D341Med (cell line): ENCODE data around the gene SLC1A2.

ENCODE experiments used
- DNase-seq: peaks from one replicate; pipeline ENCODE4 v3.0.0; 2012; ENCODE audit warnings: low spot score

SLC1A2 gene

DNA sequence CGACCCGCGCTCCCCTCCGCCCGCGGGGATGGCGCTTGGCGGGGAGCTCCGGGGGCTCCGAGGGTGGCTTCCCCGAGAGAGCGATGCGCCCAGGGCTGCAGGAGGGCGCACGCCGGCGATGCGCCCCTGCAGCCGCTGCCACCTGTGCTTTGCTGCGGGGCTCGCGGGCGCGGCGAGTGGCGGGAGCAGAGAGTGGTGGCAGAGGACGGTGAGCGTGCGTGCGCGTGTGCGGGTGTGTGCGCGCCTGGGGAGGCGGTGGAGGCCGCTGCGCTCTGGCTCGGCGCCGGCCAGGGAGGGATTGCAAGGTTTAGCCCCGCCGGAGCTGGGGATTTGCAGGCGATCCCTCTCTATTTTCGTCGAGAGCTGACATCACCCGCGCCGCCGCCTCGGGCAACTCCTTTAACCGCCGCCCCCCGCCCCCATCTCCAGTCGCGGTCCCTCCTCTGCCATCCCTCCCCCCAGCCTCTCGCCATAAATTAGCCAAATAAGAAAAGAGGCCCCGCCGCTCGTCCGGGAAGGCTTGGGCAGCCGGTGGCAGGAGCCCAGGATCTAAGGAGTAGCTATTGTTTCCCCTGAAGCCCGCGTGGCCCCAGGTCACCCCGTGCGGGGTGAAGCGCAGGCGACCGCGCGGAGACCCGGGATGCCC lies at the start of gene SLC1A2:
TSS of gene SLC1A2 (minus strand) at position 375 of the 646 bp plus-strand sequence. CDS start 592 bp downstream, outside the sequence.
- peak; percentile 79 for DNase-seq

DNA sequence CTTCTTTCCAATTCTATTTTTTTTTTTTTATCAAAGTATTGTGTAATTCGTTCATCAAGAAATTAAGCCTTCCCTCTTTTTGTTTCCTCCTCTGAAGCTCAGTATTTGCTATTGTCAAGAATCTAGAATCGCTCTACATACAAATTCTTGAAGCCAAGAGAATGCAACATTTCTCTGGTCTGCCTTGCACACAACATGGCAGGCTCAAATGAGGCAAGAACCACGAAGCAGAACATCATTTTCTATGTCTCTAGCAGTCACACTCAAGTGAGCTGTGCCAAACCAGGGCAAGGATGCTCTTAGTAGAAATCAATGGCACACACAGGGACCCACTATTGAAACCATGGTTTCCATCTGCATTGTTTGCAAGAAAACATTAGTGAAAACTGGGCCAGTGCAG lies 46.7 kb upstream of the SLC1A2 start:
- DNase-seq: no peak

DNA sequence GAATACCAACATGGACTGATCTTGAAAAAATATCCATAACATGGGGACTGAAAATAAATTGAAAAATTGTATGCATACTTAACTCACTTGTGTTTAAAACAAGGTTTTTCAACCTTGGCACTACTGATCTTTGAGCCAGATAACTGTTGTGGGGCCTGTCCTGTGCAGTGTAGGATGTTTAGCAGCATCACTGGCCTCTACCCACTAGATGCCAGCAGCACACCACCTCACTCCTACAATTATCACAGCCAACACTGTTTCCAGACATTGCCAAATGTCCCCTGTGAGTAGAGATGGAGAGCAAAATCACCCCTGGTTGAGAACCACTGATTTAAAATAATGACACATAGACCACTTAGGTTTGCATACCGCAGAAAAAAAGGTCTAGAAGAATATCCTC lies 45.0 kb upstream of the SLC1A2 start:
- DNase-seq: no peak

DNA sequence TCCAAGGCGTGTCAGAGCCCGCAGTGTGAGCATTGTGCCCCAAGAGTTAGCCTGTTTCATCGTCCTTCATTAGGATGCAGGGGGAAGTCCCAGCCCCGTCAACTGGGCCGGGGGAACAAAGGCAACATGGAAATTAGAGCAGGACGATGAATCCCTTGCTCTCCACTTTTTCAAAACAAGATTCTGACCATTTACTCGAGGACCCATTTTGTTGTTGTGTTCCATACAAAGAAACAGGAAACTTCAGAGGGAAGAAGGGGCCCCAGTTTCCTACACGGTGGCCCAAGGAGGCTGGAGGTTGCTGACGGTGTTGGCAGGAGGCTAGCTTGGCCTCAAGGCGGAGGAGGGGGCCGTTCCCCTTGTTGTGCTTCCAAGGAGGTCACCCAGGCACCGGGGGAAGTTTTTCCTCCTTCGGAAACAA lies 44.0 kb upstream of the SLC1A2 start:
- no peak for DNase-seq

DNA sequence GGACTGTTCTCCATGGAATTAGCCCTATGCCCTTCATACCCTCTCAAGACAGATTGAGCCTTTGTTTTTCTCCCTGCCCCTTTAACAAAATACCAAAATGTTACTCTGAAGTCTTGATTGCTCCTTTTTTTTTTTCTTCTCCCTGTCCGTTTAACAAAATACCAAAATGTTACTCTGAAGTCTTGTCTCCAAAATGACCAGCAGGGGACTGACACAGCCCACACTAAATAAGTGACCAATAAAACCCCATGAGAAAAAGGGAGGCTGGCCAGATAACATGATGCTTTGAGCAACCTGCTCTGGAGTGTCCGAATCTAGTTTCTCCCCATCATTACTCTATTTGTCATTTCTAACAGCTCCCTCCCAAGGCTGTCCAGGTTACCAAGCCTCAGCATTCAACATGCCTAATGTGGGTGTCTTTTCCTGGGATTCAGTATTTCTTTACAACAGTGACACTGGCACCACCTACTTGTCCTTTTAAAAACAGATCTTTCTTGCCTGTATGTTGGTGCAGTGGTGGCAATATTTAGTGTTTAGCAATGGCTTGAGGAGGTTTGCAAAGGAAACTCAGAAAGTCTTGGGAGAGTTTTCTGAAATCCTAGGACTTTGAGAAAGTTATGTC lies 42.7 kb upstream of the SLC1A2 start:
- no peak for DNase-seq

DNA sequence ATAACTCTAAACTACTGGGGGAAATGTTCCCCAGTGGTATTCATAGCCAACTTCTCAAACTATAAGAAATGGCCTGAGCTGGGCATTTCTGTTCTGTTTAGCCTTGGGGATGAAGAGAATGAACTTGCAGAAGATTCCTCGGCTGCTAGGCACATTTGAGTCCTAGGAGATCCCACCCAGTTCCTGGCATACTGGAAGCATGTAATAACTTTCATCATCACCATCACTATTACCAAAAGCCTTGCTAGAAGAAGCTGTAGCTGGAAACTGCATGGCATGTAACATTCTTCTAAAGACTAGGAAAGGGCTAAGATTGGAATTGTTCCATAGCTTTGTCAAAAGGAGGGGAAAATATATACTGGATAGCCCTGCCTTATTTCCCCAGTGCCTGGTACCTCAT lies 40.1 kb upstream of the SLC1A2 start:
- no peak for DNase-seq

DNA sequence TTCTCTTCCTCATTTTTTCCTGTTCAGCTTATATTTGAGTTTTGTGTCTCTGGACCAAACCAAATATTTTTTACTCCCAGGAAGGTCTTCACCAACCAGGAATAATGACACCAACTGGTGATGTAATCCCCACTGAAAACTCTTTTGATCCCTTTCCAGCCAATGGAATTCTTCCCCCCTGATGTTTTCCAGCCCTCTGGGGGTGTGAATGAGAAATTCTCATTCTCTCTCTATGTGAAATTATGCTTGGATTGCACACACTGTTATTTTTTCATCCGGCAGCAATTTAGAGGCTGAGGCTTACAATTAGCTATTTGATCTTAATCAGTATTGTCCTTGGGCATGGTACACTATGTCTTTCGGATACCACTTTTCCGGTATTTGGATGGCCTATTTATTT lies 39.5 kb upstream of the SLC1A2 start:
- no peak for DNase-seq

DNA sequence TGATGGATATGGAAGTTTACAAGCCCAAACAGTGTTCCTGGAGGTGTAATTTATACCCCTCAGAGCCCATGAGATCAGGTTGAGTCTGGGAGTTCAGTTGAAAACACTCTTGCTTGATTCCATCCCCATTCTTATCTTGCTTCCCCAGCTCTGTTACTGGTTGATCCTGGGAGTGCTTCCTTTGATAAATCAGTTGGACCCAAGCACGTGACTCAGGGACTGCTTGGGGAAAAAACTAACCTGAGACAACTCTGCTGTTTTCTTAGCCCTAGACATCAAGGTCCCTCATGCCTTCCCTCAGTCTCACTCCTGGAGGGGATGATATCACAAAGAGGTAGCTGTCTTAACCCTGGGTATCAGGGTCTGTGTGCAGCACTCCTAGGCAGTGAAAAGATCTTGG lies 35.0 kb upstream of the SLC1A2 start:
- no peak for DNase-seq

DNA sequence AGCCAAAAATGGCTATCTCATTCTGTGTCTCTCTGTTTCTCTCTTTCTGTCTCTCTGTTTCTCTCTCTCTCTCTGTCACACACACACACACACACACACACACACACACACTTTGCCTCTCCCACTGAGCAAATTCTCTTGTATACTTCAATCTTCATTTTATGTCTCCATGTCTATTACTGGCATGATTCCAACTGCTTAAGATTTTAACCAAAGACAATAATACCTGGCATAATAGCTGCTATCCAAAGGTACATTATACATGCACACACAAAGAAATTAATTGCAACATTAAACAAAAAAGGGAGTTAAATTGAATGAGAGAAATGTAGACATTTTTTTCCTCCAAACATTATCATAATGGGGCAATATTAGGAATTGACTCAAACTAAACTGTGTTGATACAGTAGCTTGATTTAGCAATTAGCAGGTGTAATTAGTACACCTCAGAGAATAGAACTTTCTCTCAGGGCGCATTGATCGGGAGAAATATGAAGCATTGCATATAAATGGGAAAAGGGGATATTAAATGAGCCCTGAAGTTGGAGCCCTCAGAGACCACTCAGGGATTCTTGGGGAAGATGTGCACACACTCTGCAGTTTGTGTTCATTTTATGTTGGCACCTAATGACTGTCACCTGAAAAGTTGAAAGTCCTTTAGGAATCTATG lies 17.4 kb upstream of the SLC1A2 start:
- DNase-seq: no peak

DNA sequence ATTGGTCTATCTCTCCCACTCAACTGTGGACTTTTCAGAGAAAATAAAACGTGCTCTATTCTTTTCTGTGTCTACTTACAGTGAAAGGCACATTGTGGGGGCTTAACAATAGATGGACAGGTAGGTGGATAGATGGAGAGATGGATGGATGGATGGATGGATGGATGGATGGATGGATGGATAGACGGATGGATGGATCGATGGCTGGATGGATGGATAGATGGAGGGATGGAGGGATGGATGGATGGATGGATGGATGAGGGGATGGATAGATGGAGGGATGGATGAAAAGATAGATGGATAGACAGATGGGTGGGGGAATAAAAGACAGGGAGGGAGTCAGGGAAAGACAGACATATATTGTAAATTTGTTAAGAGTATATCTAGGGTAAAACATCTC lies 14.2 kb upstream of the SLC1A2 start:
- DNase-seq: no peak

DNA sequence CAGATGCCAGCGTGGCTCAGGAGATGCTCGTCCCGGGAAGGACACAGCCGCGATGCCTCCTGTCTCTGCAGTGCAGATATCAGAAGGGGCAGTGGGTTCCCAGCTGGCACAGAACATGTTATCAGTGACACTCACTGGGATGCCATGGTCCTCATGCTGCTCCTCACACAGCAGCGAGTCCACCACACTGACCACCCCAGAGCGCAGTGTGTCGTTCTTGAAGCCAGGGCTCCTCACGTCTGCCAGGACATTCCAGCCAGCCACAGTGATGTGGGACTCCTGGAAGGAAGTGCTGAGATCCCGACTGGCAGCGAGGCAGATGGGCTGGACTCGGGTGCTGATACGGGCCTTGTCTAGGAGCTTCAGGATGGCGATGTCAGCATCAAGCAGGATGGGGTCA lies 13.1 kb upstream of the SLC1A2 start:
- DNase-seq: no peak

DNA sequence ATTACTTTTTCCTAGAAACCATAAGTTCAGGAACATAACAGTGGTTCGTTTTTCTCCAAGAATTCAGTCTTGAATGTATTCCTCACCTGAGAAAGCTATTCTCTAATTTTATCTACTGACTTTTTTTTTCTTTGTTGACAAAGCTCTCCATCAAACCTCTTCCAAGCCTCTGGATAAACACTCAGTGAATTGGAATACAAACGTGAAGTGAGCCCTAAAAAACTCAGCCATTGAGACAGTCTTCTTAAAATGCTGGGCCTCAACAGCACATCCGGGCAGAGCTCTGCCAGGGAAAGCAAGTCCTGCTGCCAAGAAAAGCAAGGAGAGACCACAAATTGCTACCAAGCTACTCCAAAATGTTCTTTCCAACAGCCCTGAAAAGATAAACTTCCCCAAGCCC lies 7.7 kb upstream of the SLC1A2 start:
- DNase-seq: no peak

DNA sequence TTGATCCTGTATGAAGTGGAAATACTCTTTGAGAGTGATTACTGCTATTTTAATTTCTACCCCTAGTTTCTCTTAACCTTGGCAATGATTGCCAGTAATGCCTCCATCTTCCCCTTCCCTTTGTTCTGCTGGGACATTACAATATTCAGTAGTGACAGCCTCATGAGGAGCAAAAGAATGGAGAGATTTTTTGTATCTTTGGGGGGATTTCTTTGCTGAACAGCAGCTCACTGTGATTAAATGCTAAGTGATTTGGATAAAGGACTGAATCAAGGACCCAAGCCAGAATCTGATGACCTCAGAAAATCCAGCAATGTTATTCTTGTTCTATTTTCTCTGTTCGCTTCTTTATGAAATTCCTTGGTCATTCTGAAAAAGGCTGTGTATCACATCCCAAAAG lies 7.0 kb upstream of the SLC1A2 start:
- DNase-seq: no peak

DNA sequence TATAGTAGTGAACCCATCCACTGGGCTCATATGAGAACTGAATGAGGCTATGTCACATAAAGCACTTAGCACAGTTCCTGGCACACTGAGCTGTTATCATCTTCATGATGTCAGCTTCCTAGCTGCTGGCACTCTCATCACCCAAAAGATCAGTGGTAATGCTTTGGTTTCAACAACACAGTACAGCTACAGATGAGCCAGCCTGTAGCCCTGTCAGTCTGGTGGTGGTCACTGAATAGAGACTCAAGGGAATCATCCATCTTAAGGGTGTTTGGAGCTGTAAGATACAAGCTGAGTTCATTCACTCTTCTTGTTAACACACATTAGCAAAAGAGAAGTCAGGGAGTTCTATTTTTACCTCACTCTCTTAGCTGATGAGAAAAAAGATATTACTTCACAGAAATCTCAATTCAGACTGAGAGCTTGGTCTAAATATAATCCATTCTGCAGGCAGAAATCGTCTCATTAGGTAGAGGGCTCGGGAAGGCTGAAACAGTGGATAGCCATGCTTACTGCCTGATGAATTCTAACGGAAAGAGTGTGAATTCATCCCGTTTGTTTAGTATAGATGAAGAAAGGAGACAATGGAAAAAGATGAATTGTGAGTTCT lies 6.3 kb upstream of the SLC1A2 start:
- DNase-seq: no peak

DNA sequence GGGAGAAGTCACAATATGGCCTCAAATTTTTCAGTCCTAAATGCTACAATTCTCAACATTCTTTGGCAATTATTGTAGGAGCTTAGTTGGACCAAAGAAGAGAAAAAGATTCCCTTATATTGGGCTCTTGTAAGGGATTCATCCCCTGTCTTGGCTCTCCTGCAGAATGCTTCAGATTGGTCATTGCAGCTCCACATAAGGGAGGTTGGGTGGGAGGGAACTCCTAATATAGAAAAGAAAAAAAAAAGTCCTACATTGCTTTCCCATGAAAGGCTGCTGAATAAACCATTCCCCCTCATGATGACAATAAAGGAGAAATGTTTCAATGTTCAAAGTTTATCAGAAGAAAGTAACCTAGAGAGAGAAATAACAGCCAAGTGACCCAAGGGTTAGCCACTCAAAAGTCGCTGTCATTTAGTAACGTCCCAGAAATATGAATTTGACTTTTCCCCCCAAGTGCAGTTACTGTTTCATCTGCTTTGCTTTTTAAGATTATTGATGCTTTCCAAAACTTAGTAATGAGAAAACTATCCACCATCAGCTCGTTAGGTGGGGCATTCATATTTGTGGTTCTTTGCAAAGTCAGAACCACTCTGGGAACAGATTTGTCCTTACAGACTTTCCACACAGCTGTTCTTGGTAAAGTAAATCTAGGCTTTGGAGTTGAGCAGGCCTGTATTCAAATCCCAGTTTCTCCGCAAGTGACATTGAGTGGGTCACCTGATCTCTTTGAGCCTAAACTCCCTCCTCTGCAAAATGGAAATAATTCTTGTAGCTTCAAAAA lies 5.0 kb upstream of the SLC1A2 start:
- no peak for DNase-seq

DNA sequence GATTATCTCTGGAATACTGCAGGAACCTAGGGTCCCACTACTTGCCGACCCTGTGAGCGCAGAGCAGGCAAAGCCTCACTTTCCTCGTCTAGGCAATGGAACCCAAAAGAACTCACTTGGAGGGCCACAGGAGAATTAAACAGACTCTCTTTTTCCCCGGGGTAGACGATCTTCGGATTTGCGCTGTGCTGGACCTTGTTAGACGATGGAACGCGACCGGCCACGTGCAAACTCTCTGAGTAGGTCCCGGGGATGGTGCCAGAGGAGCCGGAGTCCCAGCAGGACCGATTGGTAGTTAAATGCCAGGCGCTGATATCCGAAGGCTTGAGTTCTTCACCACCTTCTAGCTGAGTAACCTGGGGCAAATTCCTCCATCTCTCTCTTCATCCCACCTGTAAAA lies 1.0 kb upstream of the SLC1A2 start:
- DNase-seq: no peak

DNA sequence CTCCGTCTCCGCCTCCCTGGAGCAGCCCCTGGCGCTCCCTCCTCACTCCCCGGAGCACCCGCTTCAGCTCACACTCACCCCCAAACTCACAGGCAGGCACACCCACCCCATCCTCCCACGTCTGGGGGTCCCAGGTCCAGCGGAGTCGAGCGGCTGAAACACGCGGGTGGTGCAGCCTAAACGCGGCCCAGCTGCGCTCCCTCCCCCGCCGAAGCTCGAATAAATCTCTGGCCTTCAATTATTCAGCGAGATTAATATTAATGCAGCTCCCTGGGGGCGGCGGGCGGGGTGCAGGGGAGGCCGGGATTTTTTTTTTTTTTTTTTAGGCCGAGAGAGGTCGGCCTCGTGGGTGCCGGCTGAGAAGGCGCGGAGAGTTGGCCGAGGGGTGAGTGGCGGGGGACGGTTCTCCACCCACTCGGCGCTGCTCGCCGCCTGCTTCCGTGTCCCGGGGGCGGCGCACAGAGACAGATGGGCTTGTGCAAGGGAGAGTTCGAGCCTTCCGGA lies 524 bp upstream of the SLC1A2 start:
- DNase-seq: peak; percentile 77

DNA sequence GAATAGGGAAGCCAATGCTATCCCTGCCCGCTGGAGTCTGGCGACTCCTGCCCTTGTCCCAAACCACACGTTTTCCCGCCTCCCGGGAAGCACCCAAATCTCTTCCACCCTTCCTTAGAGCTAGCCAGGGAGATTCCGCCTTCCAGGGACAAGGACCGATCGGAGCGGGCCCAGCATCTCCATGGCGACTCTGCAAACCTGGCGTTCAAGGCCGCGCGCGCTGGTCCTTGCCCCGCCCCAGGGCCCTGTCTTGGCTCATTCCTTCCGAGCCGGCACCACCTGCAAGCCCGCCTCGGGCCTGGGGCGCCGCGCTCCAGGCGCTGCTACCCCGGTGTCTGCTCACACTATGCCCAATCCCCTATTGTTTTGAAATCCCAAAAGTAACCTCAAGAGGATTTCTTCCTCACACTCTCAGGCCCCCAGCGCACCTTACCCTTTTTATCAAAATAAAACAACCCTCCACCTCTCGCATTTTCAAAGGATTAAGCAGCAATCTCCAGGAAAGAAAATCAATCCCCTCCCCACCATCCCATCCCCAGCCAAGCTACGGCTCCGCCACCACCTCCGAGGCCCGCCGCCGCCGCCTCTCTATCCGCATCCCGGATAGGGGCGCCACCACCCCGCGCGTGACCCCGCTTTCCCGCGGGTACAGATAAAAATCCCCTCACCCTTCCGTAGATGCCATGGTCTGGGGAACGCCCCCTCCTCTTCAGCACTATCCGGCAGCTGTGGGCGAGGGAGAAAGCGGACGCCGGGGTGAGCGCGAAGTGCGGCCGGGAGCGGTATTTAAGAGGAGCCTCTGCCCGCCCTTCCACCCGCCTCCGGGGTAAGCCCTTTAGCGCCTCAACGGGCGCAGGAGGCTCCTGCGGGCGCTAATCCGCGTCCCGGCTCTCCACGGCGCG lies 825 bp downstream of the SLC1A2 start:
- DNase-seq: peak; percentile 79

DNA sequence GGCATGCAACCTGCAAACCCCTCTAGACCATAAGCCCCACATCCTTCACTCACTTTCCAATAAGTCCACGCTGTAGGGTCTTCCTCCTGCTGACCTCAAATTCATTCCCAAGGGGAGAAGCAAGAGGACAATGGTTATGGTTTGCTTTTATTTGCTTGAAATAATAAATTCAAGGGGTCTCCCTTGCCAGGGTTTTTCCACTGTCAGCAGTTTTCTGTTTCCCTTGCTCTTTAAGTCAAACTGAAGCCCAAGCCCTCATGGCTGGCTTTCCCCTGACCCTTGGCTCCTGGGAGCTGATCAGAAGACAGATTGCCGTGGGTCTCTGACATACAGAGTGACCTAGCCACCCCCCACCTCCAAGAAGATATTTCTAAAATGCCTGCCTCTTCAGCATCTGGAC lies 3.9 kb downstream of the SLC1A2 start:
- DNase-seq: no peak

DNA sequence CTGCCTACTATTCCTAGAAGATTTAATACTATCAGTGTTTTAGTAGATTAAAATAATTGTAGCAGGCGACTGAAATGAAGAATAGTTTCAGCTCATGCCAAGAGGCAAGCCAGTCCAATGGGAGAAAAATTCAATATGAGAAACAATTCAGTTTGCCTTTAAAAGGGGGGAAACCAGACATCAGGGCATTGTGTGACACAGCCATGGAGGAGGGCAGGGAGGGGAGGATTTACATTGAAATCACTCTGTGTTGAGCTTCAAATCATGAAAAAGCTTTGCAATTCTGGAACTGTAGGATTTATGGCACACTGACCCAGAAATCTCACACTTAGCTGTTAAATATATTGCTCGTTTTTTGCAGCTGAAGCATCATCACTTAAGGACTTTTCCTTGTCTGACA lies 4.6 kb downstream of the SLC1A2 start:
- no peak for DNase-seq

DNA sequence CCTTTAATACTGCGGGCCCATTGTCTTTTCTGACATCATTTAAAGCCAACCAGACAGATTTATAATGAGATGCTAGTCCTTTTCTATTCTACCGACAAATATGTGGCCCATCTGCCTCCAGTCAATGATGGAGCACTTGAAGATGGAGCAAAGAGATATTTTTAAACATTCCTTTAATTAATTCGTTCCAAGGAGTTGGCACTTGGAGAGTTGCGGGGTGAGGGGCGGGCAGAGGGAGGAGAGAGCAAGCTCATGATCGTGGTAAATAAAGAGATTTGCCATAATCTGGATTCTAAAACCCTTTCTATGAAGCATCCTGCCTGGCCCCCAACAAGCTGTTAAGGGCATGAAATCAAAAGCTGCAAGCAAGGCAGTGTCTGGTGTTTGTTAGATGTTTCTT lies 5.0 kb downstream of the SLC1A2 start:
- no peak for DNase-seq
